HG03565 (cell line): ENCODE results near the gene EIF2S2.

Experiments used
- ATAC-seq: cut with Tn5 transposase; IDR thresholded peaks from one replicate; pipeline ENCODE4 v1.9.1; 2021; ENCODE audit warnings: mild to moderate bottlenecking, moderate library complexity; ENCODE audit not compliant: unreplicated experiment

EIF2S2 gene

GRCh38 chr20:34090645-34091044 is 21.4 kb downstream of the EIF2S2 start:
- no peak for ATAC-seq

DNA sequence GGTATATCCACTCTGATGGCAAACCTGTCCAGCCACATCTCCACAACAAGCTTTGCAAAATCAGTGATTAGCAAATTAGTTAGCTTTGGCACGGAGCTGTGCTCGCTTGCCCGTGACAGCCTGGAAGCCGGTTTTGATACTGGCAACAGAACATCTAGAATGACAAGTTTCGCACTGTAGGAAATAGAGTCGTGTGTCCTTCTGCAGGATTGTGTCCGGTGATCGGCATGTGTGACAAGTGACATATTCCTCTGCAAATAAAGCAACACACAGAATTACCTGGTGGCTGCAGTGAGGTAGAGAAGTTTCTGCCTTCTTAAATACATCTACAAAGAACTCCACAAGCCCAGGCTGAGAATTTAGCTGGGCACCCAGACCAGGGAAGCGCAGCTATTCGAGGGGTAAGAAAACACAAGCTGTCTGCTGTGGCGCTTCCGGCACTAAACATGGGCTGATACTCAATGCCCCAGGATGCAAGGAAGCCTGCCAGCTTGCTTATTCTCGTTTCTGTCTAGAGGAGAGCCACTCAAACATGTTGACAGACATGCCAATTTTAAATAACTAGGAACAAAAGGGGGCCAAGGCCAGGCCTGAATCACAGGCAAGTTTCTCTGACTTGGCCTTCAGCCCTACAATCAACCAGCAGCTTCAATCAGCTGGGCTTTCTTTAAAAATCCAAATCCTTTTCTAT is 22.2 kb downstream of the EIF2S2 start:
- no peak for ATAC-seq

GRCh38 chr20:34089175-34089479 is 22.9 kb downstream of the EIF2S2 start:
- ATAC-seq, result no peak

DNA sequence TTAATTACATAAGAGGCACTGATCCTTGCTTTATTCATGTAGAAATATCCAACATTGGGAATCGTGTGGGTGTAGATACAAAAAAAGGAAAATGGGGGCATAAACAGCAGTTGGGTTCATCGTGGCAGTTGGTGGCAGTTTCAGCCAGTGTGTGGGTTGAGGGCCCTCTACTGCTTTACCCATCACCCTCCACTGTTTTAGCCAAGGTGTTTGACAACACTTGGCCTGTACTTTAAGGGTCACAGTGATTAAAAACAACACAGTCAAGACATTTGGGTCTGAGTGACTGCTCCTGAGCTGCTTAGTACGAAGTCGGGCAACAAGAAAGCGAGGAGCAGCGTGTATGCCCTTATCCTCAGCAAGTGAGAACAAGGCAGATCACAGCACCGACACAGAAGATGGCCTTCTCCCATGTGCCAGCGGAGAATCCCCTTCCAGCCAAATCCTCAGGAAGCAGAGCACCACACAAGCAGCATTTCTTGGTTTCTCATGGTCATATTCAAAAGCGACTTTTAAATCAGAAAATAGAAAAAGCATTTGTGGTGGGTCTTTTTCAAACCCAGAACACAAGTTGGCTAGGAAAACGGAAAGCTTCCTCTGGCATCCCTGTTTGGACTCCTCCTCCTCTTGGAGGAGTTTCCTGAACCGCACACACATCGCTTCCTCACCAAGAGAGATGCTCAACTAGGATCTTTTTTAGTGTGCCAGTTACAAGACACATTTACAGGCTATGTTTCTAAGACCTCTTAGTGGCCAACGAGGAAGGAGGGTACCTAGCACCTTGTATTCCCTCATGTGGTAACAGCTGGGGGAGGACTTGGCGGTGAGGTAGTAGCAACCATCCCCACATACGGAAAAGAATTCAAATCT is 23.5 kb downstream of the EIF2S2 start:
- no peak for ATAC-seq

DNA sequence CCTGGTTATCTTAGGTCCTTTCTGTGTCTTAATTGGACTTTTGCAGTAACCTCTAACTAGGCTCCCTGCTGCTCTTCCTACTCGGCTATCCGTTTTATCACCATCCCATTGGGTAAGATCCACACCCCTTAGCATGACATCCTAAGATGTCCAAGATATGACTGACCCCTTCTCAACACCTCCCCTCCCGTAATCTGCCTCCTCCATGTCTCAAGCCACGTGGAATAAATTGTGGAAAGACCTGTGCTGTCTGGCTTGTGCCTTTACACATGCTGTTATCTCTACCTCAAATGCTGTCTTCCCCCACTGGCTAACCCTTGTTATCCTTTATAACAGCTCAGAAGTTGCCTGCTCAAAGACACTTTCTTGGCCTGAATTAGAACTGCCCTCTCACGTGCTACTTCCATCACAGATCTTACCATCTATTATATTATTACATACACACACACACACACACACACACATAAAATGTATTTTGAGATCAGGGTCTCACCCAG is 26.5 kb downstream of the EIF2S2 start:
- ATAC-seq, result no peak

DNA sequence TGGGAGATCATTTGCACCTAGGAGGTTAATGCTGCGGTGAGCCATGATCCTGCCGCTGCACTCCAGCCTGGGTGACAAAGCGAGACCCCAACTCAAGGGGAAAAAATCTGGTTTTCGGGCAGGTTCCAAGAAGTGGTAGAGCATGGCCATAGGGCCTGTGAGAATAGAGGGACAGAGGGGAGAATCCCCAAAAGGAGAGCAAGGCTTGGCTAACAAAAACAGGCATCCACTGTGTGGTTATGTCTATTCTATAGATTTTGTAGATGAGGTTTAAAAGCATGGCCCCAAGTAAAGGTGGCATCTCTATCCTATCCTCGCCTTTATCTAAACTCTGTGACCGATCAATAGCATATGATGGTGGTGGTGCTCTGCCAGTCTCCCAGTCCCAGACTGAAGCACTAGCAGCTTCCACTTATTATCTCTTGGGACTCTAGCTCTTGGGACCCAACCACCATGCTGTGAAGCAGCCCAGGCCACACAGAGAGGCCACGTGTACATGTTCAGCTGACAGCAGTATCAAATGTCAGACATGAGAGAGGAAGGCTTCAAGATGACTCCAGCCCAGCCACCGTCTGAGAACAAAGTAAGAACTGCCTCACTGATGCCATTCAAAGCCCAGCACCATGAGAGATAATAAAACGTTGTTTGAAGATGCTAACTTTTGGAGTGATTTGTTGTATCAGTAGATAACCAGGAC is 27.7 kb downstream of the EIF2S2 start:
- no peak for ATAC-seq

DNA sequence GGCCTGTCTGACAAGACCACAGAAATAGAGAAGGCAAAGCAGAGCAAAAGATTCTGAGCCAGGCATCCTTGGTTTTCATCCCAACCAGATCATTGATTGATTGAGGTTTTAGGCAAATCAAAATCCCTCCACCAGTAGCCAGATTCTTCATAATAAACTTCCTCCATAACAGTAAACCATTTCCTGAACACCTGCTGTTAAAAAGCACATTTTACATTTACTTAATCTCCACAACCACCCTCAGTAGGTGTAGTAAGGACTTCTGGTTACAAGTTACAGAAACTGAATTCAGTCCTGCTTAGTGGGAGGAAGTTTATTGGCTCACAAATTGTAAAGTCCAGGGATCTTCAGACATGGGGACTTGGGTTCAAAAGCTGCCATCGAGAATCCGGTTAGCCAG is 28.3 kb downstream of the EIF2S2 start:
- no peak for ATAC-seq

DNA sequence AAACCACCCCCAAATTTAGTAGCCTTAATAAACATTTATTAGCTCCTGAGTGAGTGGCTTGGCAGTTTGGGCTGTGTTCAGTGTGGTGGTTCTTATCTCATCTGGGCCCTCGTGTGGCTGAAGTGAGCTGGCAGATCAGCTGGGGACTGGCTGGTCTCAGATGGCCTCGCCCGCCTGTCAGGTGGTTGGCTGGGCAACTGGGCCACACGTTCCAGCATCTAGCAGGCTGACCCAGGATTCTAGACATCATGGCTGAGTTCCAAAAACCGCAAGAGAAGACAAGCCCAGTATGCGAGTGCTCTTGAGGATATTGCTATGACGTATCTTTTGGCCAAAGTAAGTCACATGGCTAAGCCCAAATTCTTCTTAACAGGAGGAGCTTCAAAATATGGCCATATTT is 28.9 kb downstream of the EIF2S2 start:
- ATAC-seq, result no peak

- no peak for ATAC-seq
Observed at GRCh38 chr20:34082232-34082887, 29.7 kb downstream of the EIF2S2 start.

- ATAC-seq, result no peak
Observed at GRCh38 chr20:34079818-34080217, 32.2 kb downstream of the EIF2S2 start.

DNA sequence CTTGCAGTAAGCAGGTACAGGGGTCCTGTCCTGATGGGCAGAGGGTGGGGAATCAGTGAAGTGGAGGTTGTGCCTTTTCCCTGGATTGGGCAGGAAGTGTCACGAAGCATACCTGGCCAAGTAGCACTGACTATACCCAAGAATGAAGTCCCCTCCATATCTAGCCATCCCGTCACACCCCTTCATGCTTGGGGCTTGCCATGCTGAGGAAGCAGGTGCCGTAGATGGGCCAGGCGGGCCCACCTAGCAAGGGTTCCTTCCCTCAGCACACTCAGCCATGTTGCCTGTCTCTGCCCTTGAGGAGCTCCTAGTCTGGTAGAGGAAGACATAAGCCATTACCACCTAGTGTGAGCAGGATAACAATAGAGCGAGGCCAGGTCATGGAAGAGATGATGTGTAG is 33.5 kb downstream of the EIF2S2 start:
- no peak for ATAC-seq

GRCh38 chr20:34076952-34077351 is 35.1 kb downstream of the EIF2S2 start:
- ATAC-seq, result no peak

GRCh38 chr20:34075647-34076046 is 36.4 kb downstream of the EIF2S2 start:
- no peak for ATAC-seq

GRCh38 chr20:34074101-34074760 is 37.8 kb downstream of the EIF2S2 start:
- ATAC-seq, result no peak

GRCh38 chr20:34072778-34073177 is 39.3 kb downstream of the EIF2S2 start:
- ATAC-seq, result no peak

DNA sequence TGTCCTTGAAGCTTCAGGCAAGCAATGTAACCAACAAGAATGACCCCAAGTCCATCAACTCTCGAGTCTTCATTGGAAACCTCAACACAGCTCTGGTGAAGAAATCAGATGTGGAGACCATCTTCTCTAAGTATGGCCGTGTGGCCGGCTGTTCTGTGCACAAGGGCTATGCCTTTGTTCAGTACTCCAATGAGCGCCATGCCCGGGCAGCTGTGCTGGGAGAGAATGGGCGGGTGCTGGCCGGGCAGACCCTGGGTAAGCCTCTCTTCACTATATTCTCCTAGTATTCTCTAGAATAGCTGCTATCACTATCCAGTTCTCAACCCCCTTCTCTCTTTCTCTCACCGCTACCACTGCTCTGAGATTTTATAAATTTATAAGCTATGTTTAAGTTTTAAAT is 40.0 kb downstream of the EIF2S2 start:
- ATAC-seq, result no peak

DNA sequence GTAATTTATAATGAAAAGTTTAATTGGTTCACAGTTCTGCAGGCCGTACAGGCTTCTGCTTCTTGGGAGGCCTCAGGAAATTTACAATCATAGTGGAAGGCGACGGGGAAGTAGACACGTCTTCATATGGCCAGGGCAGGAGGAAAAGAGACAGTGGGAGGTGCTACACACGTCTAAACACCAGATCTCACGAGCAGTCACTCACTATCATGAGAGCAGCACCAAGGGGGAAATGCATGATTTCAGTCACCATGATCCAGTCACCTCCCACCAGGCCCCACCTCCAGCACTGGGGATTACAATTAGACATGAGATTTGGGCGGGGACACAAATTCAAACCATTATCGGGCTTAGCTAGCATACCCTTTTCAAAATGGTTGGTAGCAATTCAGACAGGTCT is 41.2 kb downstream of the EIF2S2 start:
- no peak for ATAC-seq

DNA sequence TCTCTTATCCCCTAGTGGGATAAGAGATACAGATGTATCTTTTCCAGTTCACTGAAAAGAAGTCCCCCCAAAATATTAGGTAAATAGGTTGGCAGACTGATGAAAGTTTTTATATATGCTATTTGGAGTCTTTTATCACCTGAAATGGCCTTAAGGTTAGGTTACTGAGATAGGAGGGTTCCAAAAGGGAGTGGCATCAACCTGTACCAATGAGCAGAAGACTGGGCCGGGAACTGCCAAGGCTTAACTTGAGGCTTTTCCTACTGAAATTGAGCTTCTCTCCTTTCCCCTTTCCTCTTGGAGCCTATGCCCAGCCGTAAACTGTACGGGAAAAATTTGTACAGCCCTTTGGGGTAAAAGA is 42.0 kb downstream of the EIF2S2 start:
- no peak for ATAC-seq

GRCh38 chr20:34069341-34070078 is 42.5 kb downstream of the EIF2S2 start:
- ATAC-seq, result peak; percentile 51

- no peak for ATAC-seq
Observed at GRCh38 chr20:34068001-34068400, 44.0 kb downstream of the EIF2S2 start.
